Measurements from ENCODE around the gene ITLN1.

ITLN1 gene

GRCh38 chr1:160839746-160840145, 45.2 kb downstream of the ITLN1 start:
- no peak overlapping the region for H3K4me3 ChIP-seq (ENCODE audit: low read depth, low read length)
- TF ChIP-seq CTCF (IDR thresholded peaks at IDR 0.05; ENCODE audit: low read depth, low read length), result no peak

- no peak overlapping the region for H3K4me3 ChIP-seq (ENCODE audit: low read depth, low read length)
- no peak for TF ChIP-seq CTCF (IDR thresholded peaks at IDR 0.05; ENCODE audit: low read depth, low read length)
Measured at GRCh38 chr1:160838888-160839287, 46.1 kb downstream of the ITLN1 start.

GRCh38 chr1:160837558-160838205, 47.3 kb downstream of the ITLN1 start:
- H3K4me3 ChIP-seq (ENCODE audit: low read depth, low read length), result no peak overlapping the region

GRCh38 chr1:160836981-160837557, 47.9 kb downstream of the ITLN1 start:
- no peak for TF ChIP-seq CTCF (IDR thresholded peaks at IDR 0.05; ENCODE audit: low read depth, low read length)
- no peak overlapping the region for H3K4me3 ChIP-seq (ENCODE audit: low read depth, low read length)

More at GRCh38 chr1:160837558-160838205, 47.3 kb downstream of the ITLN1 start:
- no peak for TF ChIP-seq CTCF (IDR thresholded peaks at IDR 0.05; ENCODE audit: low read depth, low read length)

GRCh38 chr1:160836561-160836960, 48.4 kb downstream of the ITLN1 start:
- H3K4me3 ChIP-seq (ENCODE audit: low read depth, low read length), result no peak overlapping the region
- no peak for TF ChIP-seq CTCF (IDR thresholded peaks at IDR 0.05; ENCODE audit: low read depth, low read length)

- H3K4me3 ChIP-seq (ENCODE audit: low read depth, low read length), result no peak overlapping the region
- TF ChIP-seq CTCF (IDR thresholded peaks at IDR 0.05; ENCODE audit: low read depth, low read length), result no peak
Measured at GRCh38 chr1:160835751-160836150, 49.2 kb downstream of the ITLN1 start.

GRCh38 chr1:160834945-160835565, 49.9 kb downstream of the ITLN1 start:
- TF ChIP-seq CTCF (IDR thresholded peaks at IDR 0.05; ENCODE audit: low read depth, low read length), result peak; percentile 32; the same call in 1 of the 2 replicates
- H3K4me3 ChIP-seq (ENCODE audit: low read depth, low read length), result no peak overlapping the region

Measured in WI38 (cell line).